Stimulated activated CD8-positive, alpha-beta memory T cell treated with anti-CD3 and anti-CD28 coated beads, Interleukin-7, amount 100 ng/mL, for 1 hour (primary cell): ENCODE data around the gene RASL10A.
"Not testable (repeated sequence)": the region's sequence is repeated elsewhere in the genome, so short reads cannot be mapped to it uniquely, and the experiment has no call there.

ENCODE experiments used
- DNase-seq, 2 donors: peaks; one replicate each; pipeline ENCODE4 v3.0.0-alpha.2; 2020; ENCODE audit warnings: low read depth in 2 of 2

RASL10A gene, protein sequence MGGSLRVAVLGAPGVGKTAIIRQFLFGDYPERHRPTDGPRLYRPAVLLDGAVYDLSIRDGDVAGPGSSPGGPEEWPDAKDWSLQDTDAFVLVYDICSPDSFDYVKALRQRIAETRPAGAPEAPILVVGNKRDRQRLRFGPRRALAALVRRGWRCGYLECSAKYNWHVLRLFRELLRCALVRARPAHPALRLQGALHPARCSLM

DNA sequence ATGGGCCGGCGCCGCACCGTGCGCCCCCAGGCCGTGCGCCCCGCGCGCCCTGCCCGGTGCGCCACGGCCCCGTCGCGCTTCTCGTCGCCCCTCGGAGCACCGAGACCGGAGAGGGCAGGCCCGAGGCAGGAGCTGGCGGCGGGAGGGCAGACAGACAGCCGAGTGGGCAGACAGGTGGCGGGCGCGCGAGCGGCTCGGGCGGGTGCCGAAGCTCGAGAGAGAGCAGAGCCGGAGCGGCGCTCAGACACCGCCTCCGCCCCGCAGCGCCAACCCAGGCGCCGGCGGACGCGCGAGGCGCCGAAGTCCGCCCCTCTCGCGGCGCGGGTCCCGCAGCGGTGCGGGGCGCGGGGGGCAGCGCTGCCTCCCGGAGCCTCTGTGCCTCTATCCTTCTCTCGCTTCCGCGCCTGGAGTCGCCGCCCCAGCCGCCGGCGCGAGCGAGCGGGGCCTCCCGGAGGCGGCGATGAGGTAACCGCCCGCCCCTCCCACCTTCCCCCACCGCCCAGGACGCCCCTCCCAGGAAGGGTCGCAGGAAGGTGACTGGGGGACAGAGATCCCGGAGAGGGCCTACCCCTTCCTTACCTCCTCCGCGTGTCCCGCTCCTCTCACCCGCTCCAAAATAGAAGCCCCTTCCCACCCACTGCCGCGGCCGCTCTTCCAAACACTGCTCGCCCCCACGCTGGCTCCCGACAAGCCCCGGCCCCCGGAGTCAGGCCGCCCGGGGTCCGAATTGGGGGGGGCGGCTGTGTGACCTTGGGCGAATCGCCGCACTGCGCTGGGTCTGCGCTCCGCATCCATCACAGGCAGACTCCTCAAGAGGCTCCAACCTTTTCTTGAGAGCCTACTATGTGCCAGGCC is at the start of gene RASL10A:
Gene RASL10A (minus strand): TSS at position 412 of the 855 bp plus-strand sequence. CDS start 451 bp downstream, outside the sequence.
- DNase-seq, result no peak

DNA sequence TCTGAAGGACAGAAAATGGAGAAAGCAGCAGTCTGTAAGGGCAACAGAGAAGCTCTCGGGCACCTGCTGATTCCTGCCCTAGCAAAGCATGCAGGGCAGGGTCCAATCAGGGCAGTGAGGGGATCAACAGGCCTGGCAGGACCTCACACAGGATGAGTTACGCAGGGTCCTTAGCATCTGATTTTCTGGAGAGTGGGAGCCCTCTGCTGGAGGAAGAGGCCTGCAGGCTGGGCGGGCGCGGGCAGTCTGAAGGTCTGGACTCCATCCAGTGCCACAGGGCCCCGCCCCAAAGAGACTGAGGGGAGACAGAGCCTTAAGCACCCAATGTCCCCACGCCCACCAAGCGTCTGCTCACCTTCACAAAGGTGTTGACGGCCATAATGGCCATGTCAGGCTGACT is 44.0 kb upstream of the RASL10A start:
- DNase-seq, result no peak

DNA sequence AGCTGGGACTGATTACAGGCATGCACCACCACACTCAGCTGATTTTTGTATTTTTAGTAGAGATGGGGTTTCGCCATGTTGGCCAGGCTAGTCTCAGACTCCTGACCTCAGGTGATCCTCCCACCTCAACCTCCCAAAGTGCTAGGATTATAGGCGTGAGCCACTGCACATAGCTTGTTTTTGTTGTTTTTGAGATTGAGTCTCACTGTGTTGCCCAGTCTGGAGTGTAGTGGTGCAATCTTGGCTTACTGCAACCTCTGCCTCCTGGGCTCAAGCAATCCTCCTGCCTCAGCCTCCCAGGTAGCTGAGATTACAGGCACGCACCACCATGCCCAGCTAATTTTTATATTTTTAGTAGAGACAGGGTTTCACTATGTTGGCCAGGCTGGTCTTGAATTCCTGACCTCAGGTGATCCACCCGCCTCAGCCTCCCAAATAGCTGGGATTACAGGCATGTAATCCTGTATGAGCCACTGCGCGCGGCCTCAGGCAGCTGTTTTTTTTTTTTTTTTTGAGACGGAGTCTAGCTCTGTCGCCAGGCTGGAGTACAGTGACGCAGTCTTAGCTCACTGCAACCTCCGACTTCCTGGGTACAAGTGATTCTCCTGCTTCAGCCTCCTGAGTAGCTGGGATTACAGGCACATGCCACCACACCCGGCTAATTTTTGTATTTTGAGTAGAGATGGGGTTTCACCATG is 41.8 kb upstream of the RASL10A start:
- DNase-seq, result not testable (repeated sequence)

DNA sequence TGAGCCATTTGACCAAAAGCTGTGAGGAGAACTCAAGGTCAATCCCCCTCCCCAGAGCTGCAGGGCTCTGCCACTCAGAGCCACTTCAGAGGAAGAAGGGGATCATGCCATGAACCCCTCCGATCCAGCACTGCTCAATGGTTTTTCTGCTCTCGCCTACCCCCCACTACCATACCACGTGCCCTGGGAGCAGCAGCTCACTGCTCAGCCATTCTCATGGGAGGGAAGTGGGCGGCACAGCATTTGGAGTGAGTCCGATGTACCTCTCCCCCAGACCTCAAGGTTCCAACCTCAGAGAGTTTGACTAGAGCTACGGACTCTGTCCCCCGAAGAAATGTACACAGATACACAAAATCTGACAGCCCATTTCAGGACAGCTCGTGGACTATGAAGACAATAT is 38.4 kb upstream of the RASL10A start:
- DNase-seq, result no peak

DNA sequence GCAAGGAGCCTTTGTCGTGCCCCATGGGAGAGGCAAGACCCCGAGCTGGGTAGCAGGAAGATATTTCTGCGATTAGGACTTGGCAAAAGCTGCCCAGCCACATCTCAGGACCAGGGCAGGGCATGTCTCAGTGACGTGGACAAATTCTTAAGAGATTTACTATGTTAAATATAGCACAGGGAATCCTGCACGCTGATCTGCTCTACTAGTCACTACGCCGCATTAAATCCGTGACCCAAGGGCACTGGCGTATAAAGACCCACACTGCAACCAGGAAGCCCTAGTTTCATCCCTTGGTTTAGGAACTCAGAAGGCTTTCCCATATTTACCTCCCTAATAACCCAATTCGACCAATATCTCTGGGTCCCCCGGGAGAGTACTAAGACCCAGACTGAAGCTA is 37.8 kb upstream of the RASL10A start:
- no peak for DNase-seq

DNA sequence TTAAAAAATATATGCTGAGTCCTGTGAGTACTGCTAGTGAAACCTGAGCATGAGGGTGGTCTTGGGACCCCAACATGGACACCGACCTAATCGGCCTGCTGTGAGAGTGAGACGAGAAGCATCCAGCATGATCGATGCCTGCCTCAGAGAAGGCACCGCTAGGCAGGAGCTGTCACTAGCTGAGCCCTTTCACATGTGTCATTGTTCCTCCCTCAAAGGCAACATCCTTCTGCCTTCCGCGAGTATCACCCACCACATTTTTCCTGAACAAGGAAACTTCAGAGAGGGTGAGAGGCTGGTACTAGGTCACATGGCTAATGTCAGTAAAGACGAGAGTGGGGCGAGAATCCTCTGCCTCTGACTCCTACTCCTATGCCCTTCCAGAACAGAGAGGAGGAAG is 37.3 kb upstream of the RASL10A start:
- DNase-seq, result no peak

DNA sequence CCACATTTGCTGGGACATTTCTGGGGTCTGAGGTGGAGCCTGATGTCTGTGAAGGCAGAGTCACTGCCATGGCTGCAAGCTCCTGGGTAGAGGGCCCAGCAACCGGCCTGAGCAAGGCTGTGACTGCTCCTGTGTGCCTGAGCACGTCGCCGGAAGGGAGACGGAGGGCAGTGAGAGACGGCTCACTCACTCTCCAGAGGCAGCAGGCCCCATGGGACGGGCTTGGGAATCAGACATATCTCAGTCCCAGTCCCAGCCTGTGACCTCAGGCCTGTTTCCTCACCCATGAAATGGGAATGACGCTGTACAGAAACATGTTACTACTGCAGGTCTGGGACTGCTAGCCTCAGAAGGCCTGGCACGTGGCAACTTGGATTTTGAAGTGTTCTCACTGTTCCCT is 36.4 kb upstream of the RASL10A start:
- DNase-seq, result no peak

DNA sequence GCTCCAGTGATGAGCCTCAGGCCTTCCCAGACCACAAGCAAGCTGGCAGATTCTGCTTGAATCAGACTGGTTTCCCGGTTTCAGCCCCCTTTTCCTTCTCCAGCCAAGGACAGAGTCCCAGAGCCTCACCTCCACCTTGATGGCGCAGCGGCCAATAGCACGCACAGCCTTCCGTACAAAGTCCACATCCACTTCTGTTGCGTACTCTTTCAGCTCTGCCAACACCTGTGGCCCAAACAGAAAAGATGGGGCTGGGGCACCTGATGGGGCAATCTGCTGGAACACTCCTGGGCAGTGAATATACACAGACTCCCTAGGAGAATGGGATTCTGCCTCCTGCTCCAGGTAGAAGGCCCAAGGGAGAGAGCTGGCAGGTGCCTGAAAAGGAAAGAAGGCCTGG is 35.5 kb upstream of the RASL10A start:
- no peak for DNase-seq

DNA sequence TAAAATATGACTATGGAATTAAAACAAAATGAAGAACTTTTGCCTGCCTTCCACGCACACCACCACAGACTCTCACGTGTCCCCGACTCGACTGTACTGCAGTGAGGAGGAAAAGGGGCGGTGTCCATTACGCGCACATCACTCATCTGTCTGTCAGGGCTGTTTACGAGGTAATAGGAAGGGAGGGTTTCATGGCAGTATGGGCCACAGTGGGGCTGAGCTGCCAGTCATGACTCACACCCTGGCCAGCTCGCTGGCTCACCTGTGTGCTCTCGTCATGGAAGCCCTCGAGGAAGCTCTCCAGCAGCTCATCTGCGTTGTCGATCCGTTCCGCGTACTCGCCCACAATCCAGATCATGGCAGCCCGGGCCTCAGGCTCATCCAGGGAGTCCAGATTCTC is 33.5 kb upstream of the RASL10A start:
- DNase-seq, result no peak

DNA sequence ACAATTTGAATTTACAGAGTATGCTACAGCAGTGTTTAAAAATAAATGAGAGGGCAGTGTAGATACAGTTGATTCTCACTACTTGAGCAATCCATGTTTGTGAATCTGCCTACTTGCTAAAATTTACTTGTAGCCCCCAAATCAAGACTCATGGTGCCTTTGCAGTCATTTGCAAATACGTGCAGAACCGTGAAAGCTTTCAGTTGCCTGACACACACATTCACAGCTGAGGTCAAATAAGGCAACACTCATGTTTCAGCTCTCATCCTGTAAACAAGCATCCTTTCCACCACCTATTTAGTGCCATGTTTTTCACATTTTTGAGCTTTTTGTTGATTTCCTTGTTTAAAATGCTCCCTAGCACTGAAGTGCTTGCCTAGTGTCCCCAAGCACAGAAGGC is 32.5 kb upstream of the RASL10A start:
- DNase-seq, result no peak

DNA sequence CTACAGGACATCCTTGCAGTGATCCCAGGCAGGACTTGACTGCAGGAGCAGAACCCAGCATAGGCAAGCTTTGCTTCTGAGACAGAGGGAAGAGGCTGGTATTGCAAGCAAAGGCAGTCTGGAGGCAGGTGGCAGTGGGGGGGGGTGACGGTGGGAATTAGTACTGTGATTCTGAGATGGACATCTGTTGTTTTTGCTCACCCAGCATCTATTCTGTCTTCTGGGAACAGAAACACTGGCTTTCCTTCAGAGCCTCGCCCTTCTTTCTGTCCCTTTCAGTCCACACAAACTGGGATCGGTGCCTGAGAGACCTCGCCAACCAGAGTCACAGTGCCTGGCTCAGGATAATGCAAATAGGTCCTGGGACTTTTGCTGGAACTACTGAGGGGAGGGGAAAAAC is 31.2 kb upstream of the RASL10A start:
- no peak for DNase-seq

DNA sequence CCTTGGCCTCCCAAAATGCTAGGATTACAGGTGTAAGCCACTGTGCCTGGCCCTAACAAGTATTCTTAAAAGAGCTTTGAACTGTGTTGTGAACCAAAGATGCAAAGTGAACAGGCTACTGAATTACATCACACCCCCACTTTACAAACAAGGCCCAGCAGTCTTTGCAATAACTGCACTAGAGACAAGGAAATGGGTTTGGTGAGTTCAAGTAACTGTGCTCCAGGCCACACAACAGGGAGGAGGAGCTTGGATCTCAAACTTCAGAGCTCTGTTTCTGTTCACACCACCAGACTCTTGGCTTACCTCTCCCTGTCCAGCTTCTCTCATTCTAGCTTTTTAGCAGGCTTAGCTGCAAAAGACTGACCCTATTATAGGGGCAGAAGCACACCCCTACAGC is 30.4 kb upstream of the RASL10A start:
- DNase-seq, result no peak

DNA sequence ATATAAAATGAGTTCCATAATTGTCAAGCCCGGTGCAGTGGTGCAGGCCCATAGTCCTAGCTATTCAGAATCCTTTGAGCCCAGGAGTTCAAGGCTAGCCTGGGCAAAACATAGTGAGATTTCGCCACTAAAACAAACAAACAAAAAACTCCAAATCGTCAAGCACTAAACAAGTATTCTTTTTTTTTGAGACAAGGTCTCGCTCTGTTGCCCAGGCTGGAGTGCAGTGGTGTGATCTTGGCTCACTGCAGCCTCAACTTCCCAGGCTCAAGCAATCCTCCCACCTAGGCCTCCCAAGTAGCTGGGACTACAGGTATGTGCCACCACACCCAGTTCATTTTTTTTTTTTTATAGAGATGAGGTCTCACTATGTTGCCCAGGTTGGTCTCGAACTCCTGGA is 29.4 kb upstream of the RASL10A start:
- DNase-seq, result not testable (repeated sequence)

DNA sequence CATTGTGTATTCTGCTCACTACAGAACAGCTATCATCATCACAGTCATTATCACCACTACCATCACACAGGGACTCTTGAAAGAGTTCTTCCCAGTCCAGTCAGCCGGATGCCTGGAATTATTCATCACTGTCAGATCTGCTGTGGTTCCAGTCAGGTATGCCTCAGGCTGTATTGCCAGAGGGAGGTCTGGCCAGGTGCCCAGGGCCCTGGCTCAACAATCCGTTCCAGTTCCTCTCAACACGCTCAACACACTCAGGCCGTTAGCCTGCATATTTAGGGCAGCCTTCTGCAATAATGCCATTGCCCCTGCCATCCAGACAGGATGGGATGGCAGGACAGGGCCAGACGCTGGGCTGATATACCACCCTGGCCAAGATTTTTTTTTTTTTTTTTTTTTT is 28.6 kb upstream of the RASL10A start:
- DNase-seq, result no peak

DNA sequence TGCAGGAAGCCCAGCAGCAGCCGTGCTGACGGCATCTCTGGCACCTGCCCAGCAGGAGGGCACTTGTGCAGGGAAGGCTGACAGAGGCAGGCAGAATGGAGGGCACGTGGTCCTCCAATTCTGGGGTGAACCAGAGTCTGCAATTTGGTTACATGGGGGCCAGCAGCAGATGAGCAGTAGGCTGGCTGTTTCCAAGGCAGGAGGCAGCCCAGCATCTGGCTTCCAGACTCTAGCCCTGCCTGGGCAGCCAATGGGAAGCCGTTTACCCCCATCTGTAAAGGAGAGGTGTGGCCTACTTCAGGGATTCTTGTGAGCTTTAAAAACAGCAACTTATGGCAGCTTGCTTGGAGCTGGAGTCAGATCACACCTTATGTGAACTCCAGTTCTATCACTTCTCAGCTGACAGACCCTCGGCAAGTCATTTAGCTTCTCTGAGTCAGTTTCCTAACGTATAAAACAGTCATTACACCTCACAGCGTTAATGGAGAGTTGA is 27.9 kb upstream of the RASL10A start:
- DNase-seq, result no peak

DNA sequence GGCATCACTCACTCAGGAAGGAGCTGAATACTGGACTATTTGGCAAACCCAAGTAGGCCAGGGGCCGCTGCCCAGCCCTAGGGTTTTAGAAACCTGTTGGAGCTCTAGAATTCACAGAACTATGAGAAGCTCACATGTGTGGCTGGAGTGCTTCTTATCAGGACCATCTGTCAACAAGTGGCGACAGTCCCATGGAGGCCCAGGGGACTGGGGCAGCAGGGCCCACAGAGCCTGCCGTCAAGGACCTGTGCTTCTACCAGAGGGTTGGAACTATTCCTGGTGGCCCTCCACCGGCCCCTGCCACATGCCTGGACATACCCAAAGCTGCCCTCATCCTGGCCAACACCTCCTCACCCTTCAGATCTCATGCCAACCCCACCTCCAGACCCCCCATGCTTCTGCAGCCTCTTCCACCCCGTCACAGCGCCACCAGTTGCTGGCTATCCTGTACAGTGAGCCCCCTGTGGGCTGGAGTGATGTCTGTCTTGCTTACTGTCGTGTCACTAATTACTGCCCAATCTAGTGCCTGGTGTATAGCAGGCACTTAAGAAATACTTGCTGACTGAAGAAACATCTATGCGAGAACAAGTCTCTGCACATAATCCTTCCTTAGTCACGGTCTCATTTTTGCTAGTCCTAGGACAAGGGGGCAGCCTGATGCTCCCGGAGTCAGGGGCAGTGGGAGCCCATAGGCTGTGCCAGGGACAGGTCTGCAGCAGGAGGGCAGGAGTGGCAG is 27.2 kb upstream of the RASL10A start:
- DNase-seq, result no peak

DNA sequence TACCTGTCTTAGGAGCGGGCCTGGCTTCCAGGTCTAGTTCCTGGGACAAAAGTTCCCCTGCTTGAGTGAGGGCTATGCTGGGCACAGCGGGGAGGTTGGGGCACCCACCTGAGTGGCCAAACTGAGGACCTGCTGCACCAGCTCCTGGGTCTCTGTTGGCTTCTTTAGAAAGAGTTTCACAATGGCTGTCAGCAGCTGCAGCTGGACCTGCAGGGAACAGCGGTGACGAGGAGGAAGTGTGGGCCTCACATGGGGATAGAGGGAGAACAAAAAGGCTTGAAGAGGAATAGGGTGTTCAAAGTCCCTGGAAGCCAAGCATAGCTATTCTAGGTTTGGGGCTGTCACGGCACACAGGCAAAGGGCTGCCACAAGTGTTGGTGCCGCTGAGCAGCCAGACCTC is 26.7 kb upstream of the RASL10A start:
- DNase-seq, result no peak

DNA sequence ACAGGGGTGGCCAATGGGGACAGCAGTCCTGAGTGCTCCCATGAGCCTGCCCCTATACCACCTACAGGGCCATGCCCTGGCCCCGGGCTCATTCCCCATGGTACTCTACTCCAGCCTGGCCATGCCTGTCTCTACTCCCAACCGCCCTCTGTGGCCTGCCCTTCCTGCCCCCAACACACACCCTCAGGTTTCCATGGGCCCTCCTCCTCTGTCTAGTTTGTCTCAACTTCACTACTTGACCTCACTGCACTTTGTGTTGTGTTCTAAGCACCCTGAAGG is 26.3 kb upstream of the RASL10A start:
- no peak for DNase-seq

DNA sequence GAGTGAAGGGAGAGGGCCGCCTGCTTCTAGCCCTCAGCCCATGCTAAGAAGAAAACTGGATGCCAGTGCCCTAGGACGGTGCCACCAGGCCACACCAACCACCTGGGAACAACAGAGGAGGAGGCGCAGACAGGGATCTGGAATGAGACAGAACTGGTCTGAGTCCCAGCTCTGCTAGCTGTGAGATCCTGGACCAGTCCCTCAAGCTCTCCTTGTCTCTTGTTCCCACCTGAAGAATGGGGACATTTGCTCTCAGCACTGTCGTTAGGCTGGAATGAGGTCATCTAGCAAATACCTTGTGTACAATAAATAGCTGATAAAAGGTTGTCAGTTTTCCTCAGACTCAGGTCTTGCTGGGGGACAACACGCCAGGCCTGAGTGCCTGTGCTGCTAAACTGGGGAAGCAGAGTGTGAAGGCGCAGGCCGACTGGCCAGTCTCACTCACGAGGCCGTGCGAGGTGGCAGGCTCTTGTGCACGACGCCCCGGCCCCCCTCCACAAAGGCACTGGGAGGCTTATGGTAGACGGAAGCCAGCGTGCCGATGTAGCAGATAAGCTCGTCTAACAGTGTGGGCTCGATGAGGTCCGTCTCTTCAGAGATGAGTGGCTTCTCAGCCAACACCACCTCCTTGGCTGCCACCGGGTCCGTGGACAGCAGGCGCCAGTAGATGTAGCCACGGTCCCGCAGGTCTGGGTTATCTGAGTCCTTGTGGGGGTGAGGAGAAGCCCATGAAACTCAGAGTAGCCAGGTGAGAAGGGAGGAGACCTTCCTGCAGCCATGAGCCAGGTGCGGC is 25.8 kb upstream of the RASL10A start:
- DNase-seq, result no peak

DNA sequence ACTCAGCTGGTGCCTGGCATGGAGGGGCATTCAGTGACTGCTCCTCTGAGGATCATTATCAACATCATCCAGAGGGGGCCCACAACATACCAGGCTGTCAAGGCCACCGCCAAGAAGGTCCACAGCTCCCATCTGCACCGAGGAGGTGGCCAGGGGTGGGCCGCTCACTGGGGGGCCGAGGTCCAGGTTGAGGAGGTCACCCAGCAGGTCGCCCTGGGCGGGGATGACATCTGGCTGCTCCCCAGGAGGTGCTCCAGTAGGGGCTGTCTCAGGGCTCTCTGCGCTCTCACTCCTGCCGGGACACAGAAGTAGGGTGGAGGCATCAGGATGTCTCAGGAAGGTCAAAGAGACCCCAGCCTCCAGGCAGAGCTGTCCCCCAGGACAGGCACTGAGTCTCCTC is 25.1 kb upstream of the RASL10A start:
- no peak for DNase-seq
